ENCODE measurements around the gene TRAFD1.

The TRAFD1 gene

GRCh38 chr12:112179341-112179740 lies 54.0 kb downstream of the TRAFD1 start:
- no peak for DNase-seq (ENCODE audit: low read depth)

DNA sequence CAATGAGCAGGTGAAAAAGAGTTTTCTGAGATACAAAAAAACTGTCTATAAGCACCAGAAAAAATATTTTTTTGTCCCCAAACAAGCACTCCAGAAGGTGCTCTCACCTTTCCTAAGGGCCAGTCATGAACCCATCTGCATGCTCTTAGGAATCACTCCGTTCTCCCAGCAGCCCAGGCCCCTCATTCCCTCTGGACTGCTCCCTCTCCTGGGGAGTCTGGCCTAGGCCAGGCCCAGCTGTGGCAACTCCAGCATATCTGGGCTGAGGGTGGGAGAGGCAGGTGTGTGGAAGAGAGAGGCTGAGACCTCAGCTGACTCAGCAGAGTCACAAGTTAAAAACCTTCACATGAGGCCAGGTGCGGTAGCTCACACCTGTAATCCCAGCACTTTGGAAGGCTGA lies 54.6 kb downstream of the TRAFD1 start:
- DNase-seq (ENCODE audit: low read depth), result no peak

DNA sequence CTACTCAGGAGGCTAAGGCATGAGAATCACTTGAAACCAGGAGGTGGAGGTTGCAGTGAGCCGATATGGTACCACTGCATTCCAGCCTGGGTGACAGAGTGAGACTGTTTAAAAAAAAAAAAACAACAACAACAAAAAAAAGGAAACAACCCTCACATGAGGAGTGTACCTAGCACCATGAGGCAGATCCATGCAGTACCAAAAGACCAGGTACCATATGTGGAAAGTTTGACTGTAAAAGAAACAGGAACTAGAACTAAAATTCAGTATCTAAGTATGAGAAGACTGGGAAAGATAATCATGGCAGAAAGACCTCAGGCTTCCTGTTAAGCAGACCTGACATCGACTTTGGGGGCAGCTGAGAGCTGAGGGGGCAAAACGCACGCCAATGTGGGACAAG lies 55.1 kb downstream of the TRAFD1 start:
- DNase-seq (ENCODE audit: low read depth), result no peak

GRCh38 chr12:112182499-112182898 lies 57.1 kb downstream of the TRAFD1 start:
- DNase-seq (ENCODE audit: low read depth), result no peak

DNA sequence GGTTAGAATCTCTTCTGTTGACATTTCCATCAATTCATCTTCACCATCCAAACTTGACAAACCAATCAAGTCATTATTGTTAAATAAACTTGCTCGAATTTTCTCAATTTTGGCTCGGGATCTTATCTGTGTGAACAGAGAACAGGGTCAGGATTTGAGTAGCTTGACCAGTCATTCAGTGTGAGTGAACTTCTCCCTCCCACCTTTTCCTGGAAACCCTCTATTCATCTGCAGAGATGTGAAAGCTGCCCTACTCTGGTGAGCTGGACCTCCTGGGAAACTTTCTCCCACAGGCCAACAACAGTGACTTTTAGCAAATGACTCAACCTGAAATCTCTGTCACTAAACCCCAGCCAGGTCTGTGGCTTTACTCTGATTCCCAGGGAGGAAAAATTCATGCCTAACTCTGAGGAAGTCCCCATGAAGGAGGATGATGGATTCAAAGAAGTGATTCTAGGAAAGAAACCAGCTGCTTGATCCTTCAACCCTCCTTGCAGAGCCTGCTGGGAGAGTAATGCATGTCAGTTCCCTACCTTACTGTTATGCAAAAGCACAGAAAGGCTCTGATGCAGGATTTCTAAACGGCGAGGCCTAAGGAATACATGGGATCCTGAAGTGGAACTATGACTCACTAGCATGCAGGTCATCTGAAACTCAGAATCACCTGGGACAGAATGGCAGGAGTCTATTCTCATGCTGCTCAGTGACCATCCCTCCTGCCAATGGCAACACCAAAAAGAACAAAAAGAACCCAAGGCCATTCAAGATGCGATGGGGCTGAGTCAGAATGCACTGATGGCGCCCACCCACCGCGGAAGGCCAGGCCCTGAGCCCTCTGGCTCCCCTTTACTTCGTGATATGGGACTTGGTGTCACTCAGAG lies 58.0 kb downstream of the TRAFD1 start:
- no peak for DNase-seq (ENCODE audit: low read depth)

DNA sequence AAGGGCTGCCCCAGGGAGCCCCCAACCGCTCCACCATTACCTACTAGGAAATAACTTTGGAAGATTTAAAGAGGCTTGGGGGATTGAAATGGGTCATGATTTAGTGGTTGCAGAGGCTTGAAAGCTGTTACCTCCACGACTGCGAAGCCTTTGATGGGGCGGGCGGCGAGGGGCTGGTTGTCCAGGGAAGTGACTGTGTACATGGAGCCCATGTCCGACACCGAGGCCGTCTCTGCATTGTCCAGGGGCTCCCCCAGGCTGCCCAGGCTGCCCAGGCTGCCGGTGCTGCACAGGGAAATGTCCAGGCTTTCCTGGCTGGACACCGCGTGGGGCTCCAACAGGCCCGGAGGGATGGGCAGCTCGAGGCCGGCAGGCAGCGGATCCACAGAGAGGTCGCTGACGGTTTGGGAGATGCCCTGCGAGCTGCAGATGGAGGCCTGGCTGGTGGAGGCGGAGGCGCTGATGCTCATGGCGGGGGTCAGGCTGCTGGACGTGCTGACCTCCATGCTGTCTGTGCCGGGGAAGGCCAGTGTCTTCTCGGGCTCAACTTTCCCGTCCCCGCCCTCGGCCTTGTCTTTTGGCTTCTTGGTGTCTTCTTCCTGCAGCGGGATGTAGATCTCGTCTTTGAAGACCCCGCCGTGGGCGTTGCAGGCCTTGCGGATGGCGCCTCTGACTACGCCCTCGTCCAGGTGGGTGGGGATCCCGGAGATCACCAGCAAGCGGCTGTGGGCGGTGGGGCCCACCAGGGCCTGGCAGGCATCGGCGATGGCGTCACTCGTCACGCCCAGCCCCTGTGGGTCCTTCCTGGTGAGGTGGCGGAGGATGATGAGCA lies 58.9 kb downstream of the TRAFD1 start:
- no peak for DNase-seq (ENCODE audit: low read depth)

DNA sequence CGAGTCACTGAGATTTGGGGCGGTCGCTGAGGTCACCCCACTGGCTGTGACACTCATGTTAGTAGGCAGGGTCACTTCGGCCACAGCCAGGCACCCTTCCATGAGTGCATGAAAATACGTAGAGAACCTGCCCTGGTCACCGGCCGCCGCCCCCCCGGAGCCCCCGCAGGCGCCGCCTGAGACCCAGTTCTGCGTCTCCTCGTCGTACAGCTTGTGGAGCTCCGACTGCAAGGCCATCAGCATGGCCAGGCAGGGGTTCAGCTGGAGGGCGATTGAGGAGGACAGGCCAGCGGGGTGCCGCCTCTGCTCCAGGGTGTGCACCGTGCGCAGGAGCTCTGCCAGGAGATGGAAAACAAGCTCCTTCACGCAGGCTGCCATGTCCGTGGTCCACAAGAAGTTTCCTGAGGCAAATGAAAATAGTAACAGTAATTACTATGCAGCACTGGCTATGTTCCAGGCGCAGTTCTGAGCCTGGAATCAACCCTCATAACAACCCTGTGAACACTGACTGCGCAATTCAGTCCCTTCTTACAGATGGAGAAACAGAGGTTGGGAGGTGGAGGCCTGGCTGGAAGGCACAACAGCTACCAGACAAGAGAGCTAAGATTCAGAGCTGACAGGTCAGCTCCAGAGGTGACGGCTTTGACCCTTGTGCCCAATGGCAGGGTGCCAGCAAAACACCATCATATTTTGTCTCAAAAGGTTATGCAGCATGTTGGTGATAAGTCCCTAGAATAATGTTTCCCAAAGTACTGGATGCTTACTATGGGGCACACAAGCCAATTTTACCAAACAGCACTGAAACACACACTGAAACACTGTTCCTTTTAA lies 59.9 kb downstream of the TRAFD1 start:
- no peak for DNase-seq (ENCODE audit: low read depth)

DNA sequence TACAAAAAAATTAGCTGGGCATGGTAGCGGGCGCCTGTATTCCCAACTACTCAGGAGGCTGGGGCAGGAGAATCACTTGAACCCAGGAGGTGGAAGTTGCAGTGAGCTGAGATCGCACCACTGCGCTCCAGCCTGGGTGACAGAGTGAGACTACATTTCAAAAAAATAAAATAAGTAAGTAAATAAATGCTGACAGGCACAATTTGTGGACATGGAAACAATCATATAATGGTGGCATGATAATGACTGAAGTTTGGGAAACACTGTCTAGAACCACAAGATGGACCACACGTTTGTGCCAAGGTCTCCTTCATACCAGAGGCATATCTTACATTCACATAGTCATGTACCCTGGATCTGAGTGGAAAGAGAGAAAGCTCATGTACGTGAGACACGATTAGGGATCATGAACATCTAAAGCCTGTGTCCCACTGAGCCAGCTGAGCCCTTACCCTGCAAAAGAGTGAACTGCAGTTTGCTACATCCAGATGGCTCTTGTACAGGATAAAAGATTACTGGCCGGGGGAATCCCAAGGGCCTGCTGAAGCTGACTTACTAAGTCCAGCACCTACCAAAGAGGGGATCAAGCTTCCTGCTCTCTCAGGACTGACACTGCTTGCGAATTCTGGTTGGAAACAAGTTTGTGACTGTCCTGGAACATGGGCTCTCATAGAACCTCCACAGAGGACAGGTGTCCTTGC lies 62.9 kb downstream of the TRAFD1 start:
- no peak for DNase-seq (ENCODE audit: low read depth)

DNA sequence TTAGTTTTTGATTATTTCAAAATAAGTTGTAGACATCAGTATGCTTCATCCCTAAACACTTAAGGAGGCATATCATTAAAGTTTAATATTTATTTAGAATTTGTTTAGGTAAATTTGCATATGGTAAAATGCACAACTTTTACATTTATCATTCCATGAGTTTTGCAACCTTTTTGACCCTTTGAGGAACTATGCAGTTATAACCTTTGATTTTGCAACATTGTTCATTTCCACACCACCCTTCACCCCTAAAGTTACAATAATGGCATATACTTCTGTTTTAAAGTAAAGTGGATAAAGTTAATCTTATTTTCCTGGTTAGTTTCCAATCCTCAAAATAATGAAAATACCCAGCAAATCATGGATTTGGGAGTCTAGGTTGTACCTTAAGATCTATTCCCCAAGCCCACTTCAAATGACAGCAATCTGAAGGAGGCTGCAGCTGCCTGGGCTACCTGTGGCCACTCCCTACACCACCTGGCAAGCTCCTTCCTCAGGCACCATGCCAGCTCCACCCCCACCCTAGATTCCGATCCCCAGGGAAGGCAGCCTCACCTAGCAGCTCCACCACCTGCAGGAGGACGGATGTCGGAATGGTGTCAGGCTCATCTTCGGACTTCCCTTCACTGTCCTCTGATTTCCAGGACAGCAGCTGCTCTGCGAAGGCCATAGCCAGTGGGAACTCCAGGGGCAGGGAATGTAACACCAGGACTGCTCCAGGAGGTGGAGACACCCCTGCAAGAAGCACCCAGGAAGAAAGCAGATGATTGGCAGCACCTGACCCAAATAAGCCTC lies 65.1 kb downstream of the TRAFD1 start:
- DNase-seq (ENCODE audit: low read depth), result no peak

DNA sequence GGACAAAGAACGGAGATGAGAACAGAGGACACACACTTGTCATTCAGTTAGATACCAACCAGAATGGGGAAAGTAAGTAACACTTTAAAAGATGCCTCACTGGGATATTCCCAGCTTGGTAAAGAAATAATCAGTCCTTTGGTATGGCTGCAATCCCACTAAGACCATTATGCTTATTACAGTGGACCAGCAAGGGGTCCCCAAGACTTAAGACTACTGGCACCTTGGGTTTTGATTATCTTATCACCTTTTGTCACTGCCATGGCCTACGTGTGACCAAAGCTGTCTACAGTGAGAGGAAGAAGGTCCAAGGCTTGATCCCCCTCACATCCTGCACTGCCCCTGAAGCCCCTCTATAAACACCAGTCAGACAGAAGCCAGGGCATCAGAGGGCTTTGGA lies 65.8 kb downstream of the TRAFD1 start:
- DNase-seq (ENCODE audit: low read depth), result no peak

- no peak for DNase-seq (ENCODE audit: low read depth)
These were observed 66.5 kb downstream of the TRAFD1 start for GRCh38 chr12:112191840-112192321.

- no peak for DNase-seq (ENCODE audit: low read depth)
These were observed 67.1 kb downstream of the TRAFD1 start for GRCh38 chr12:112192475-112192874.

DNA sequence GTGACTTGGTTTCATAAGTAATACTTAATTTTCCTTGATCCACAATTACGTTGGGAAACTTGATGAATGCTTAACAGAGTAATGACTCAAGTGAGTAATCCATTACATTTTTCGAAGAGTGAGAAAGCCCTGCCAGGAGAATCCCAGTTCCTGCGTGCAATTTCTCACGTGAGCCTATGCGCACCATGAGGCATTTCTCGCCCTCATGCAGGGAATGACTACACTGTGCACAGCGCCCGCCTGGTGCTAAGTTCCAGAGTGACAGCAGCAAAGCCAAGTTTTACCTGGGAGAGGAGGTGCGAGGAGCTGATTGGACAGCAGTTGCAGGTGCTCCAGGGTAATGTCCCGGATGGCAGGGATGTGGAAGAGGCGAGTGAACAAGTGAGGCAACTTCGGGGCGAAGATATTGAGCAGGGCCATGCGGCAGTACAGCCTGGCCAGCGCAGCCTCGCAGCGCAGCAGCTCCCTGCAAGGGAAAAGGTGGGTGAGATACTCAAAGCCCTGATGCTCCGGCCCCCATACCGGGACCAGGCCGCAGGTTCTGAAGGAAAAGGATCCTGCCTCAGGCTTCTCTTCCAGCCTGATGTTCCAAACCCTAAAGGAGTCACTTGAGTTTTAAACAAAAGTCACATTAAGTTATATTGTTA lies 69.4 kb downstream of the TRAFD1 start:
- DNase-seq (ENCODE audit: low read depth), result no peak

DNA sequence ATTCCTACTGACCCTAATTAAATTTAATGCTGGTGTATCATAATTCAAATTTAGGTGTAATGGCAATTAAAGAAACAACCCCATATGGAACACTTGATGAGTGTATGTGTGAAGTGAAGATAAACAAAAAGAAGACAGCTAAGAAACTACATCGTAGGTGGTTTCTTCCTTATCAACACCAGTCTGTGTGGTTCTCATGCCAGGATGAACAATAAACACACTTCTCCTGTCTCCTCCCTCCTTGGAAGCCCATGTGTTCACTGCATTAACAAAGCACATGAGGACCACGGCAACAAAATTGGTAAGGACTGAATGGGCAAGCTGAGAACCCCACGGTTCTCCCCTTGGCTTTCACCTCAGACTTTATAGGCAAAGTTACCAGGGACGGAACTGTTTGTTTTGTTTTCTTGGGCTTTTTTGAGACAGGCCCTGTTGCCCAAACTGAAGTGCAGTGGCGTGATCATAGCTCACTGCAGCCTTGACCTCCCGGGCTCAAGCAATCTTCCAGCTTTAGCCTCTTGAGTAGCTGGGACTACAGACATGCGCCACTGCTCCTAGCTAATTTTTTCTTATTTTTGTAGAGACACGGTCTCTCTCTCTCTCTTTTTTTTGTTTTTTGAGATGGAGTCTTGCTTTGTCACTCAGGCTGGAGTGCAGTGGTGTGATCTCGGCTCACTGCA lies 71.0 kb downstream of the TRAFD1 start:
- DNase-seq (ENCODE audit: low read depth), result no peak

GRCh38 chr12:112198120-112198733 lies 72.9 kb downstream of the TRAFD1 start:
- peak; percentile 14 for DNase-seq (ENCODE audit: low read depth)

- no peak for DNase-seq (ENCODE audit: low read depth)
These were observed 73.8 kb downstream of the TRAFD1 start for GRCh38 chr12:112199136-112199535.
